Ishikawa (cell line): ENCODE measurements around the gene APOL3.

Source experiments
- CREB1 ChIP-seq: IDR thresholded peaks from 2 replicates; pipeline ENCODE4 v1.6.1; 2012; ENCODE audit warnings: low read depth
- MAX ChIP-seq: IDR thresholded peaks from 2 replicates; pipeline ENCODE4 v1.6.1; 2012
- NFIC ChIP-seq: IDR thresholded peaks from 2 replicates; pipeline ENCODE4 v1.6.1; 2012
- RAD21 ChIP-seq: IDR thresholded peaks from 2 replicates; pipeline ENCODE4 v1.6.1; 2012; ENCODE audit warnings: low read depth
- TAF1 ChIP-seq: IDR thresholded peaks from 2 replicates; pipeline ENCODE4 v1.6.1; 2012; ENCODE audit warnings: low read depth, mild to moderate bottlenecking
- USF1 ChIP-seq: IDR thresholded peaks from 2 replicates; pipeline ENCODE4 v1.6.1; 2012
- YY1 ChIP-seq: IDR thresholded peaks from 2 replicates; pipeline ENCODE4 v1.6.1; 2012; ENCODE audit warnings: low read depth

GRCh38 chr22:36208914-36209313, 48.4 kb upstream of the APOL3 start:
- TF ChIP-seq MAX, result no peak
- TF ChIP-seq NFIC, result no peak
- no peak for TF ChIP-seq RAD21
- no peak for TF ChIP-seq USF1
- no peak for TF ChIP-seq YY1
- no peak for TF ChIP-seq CREB1
- TF ChIP-seq TAF1, result no peak
